OCI-LY7 (cell line): ENCODE data around the gene MEF2A.

ENCODE experiments used
- CTCF ChIP-seq: fragments of 200-600 bp; sonication (generic); conservative IDR thresholded peaks from 2 replicates; pipeline ENCODE4 v1.5.1; 2014; ENCODE audit warnings: mild to moderate bottlenecking, antibody characterized with exemption, low read length, moderate library complexity, mixed read lengths
- EZH2phosphoT487 ChIP-seq: fragments of 200-600 bp; sonication (generic); IDR thresholded peaks from 2 replicates; pipeline ENCODE4 v1.6.1; 2018; ENCODE audit warnings: low read depth, borderline replicate concordance, mild to moderate bottlenecking, mixed run types, antibody characterized with exemption, low read length, moderate library complexity, mixed read lengths

GRCh38 chr15:99703603-99704443 lies 138.0 kb downstream of the MEF2A start:
- TF ChIP-seq CTCF, result no peak
- TF ChIP-seq EZH2phosphoT487, result no peak
